Head of caudate nucleus (tissue), 42 donors: Measurements from ENCODE around the gene EPHA7.
A peak's percentile ranks its signal among the peaks of the same experiment; 100 is the strongest.

ENCODE experiments used
- DNase-seq, 42 donors: peaks; one replicate each; pipeline versions ENCODE4 v3.0.0 to v3.0.0-alpha.2; 2020 to 2021; ENCODE audit warnings: mixed read lengths in 7 of 42
- intact Hi-C: fragments of 100-400 bp; cut with DNase I; formaldehyde crosslinking; loops from one replicate; pipeline ENCODE4 v1.15.0; 2022

Gene EPHA7

GRCh38 chr6:93337772-93338394, 81.5 kb downstream of the EPHA7 start:
- intact Hi-C loops, result no loop called here

GRCh38 chr6:93337014-93337413, 82.3 kb downstream of the EPHA7 start:
- no peak for DNase-seq
- intact Hi-C loops, result no loop called here

More at GRCh38 chr6:93337772-93338394, 81.5 kb downstream of the EPHA7 start:
- no peak for DNase-seq

- DNase-seq, result no peak
- intact Hi-C loops, result no loop called here
These were observed 89.9 kb downstream of the EPHA7 start for GRCh38 chr6:93329301-93330000.

GRCh38 chr6:93327857-93328256, 91.5 kb downstream of the EPHA7 start:
- intact Hi-C loops, result no loop called here

GRCh38 chr6:93325761-93326160, 93.6 kb downstream of the EPHA7 start:
- intact Hi-C loops, result no loop called here
- DNase-seq, result no peak

More at GRCh38 chr6:93327857-93328256, 91.5 kb downstream of the EPHA7 start:
- DNase-seq, result no peak

- intact Hi-C loops, result no loop called here
- DNase-seq, result no peak
These were observed 95.7 kb downstream of the EPHA7 start for GRCh38 chr6:93323630-93324029.

- no peak for DNase-seq
- intact Hi-C loops, result no loop called here
These were observed 96.7 kb downstream of the EPHA7 start for GRCh38 chr6:93322651-93323050.

- intact Hi-C loops, result no loop called here
- DNase-seq, result no peak
These were observed 100.1 kb downstream of the EPHA7 start for GRCh38 chr6:93319304-93319703.

- DNase-seq, result peak in 1 of 42 donors; percentile 16
- intact Hi-C loops, result no loop called here
These were observed 101.2 kb downstream of the EPHA7 start for GRCh38 chr6:93318121-93318520.

- no peak for DNase-seq
- intact Hi-C loops, result no loop called here
These were observed 101.8 kb downstream of the EPHA7 start for GRCh38 chr6:93317592-93317991.

GRCh38 chr6:93307505-93308409, 111.6 kb downstream of the EPHA7 start:
- intact Hi-C loops, result no loop called here
- no peak for DNase-seq

- intact Hi-C loops, result no loop called here
- no peak for DNase-seq
These were observed 114.3 kb downstream of the EPHA7 start for GRCh38 chr6:93305088-93305487.

GRCh38 chr6:93304505-93304904, 114.9 kb downstream of the EPHA7 start:
- intact Hi-C loops, result no loop called here
- DNase-seq, result no peak

GRCh38 chr6:93300661-93301060, 118.7 kb downstream of the EPHA7 start:
- DNase-seq, result no peak

GRCh38 chr6:93299622-93300021, 119.7 kb downstream of the EPHA7 start:
- intact Hi-C loops, result no loop called here
- DNase-seq, result no peak

More at GRCh38 chr6:93300661-93301060, 118.7 kb downstream of the EPHA7 start:
- intact Hi-C loops, result no loop called here

GRCh38 chr6:93295631-93296030, 123.7 kb downstream of the EPHA7 start:
- intact Hi-C loops, result no loop called here
- DNase-seq, result no peak

- DNase-seq, result no peak
- intact Hi-C loops, result no loop called here
These were observed 124.5 kb downstream of the EPHA7 start for GRCh38 chr6:93294879-93295278.

GRCh38 chr6:93293872-93294271, 125.5 kb downstream of the EPHA7 start:
- no peak for DNase-seq
- intact Hi-C loops, result no loop called here

- no peak for DNase-seq
- intact Hi-C loops, result no loop called here
These were observed 125.9 kb downstream of the EPHA7 start for GRCh38 chr6:93293460-93293859.

- no peak for DNase-seq
- intact Hi-C loops, result no loop called here
These were observed 136.8 kb downstream of the EPHA7 start for GRCh38 chr6:93282521-93283031.
